ENCODE data around the gene PRPF40B. TPM values are rescaled to one million over a fixed set of nuclear protein-coding genes. Genes with fewer than 3 reads are reported as not detected.

The PRPF40B gene
- total and polyA plus RNA-seq, 2 donors (not counting 1 experiment from before 2014, with no cell fraction given): 11.7 to 23.7 TPM

DNA sequence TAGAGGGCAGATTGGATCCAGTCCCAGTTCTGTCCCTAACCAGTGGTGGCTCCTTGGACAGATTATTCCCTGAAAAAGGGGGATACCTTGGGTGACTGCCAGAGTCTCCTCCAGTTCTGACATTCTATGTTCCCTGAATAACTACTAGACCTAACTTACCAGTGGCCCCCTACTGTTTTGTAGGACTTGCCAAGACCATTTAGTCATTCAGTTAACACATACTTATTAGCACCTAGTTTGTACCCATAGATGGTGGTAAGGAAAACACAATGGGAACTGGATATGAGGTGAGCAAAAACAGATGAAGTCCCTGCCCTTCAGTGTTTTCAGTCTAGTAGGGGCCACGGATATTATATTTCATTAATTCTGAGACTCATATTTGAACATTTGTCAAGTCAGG is 3.5 kb downstream of the PRPF40B start:
- DNase-seq: no peak
- no peaks in the 10 kb centered on the region for H3K79me2 ChIP-seq (ENCODE audit: control insufficient read depth, insufficient read depth, low read length)
- ATAC-seq (ENCODE audit: low read depth): no peak
- POLR2A ChIA-PET: no interaction called here
- no peak overlapping the region for H3K27ac Mint-ChIP-seq
- H3K4me3 Mint-ChIP-seq: no peak overlapping the region
- H3K4me1 Mint-ChIP-seq: peaks cover 14% of the 10 kb centered on the region
- no CpG with 5 or more reads among the region's 1 CpG for WGBS (ENCODE audit: insufficient coverage)
- peaks cover 1 to 11% of the 10 kb centered on the region in 2 donors for H3K4me1 ChIP-seq (ENCODE audit: control insufficient read depth in 2 of 2, insufficient read depth in 2 of 2, low read length in 2 of 2)
- no peak overlapping the region for H2AFZ ChIP-seq (ENCODE audit: insufficient read depth, low read depth, low read length, poor library complexity, severe bottlenecking)
- no peaks in the 10 kb centered on the region for H3K9me3 ChIP-seq (ENCODE audit: control extremely low read depth in 1 of 3, control insufficient read depth in 2 of 3, insufficient read depth in 1 of 3, low read length in 2 of 3)
- H3K36me3 ChIP-seq (replicated peaks in 1 of 2; ENCODE audit: control extremely low read depth in 1 of 2, control insufficient read depth in 1 of 2, extremely low read depth in 1 of 2, insufficient read depth in 2 of 2, low read length in 1 of 2): no peaks in the 10 kb centered on the region
- H3K27me3 ChIP-seq (replicated peaks in 1 of 4; ENCODE audit: control extremely low read depth in 1 of 4, control insufficient read depth in 3 of 4, insufficient read depth in 4 of 4, low read length in 3 of 4): no peaks in the 10 kb centered on the region
- no peak overlapping the region for H3K9ac ChIP-seq (ENCODE audit: low read length)
- H3K27me3 Mint-ChIP-seq: no peaks in the 10 kb centered on the region
- no peak for TF ChIP-seq EZH2 (IDR thresholded peaks at IDR 0.05; ENCODE audit: borderline replicate concordance, insufficient read depth, low read depth, low read length, poor library complexity, severe bottlenecking)
- TF ChIP-seq, protein P1, sequence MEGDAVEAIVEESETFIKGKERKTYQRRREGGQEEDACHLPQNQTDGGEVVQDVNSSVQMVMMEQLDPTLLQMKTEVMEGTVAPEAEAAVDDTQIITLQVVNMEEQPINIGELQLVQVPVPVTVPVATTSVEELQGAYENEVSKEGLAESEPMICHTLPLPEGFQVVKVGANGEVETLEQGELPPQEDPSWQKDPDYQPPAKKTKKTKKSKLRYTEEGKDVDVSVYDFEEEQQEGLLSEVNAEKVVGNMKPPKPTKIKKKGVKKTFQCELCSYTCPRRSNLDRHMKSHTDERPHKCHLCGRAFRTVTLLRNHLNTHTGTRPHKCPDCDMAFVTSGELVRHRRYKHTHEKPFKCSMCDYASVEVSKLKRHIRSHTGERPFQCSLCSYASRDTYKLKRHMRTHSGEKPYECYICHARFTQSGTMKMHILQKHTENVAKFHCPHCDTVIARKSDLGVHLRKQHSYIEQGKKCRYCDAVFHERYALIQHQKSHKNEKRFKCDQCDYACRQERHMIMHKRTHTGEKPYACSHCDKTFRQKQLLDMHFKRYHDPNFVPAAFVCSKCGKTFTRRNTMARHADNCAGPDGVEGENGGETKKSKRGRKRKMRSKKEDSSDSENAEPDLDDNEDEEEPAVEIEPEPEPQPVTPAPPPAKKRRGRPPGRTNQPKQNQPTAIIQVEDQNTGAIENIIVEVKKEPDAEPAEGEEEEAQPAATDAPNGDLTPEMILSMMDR (IDR thresholded peaks at IDR 0.05): no peak
- H3K4me3 ChIP-seq (ENCODE audit: control extremely low read depth in 1 of 5, extremely low read depth in 1 of 5, insufficient read depth in 1 of 5, low read depth in 2 of 5, low read length in 4 of 5): no peak overlapping the region
- CTCF ChIA-PET: interaction anchor here (5.4 kb wide), 1 partner anchor 10 kb away, joined by 61 read pairs; no protein-coding TSS in a partner anchor
- no peak overlapping the region for H3K27ac ChIP-seq (ENCODE audit: low read length in 2 of 2)
- no peaks in the 10 kb centered on the region for H3K9me3 Mint-ChIP-seq (ENCODE audit: insufficient read depth)
- intact Hi-C loops (cut with micrococcal nuclease): no loop called here
- no peak overlapping the region for H3K4me2 ChIP-seq (replicated peaks; ENCODE audit: low read depth, low read length, poor library complexity, severe bottlenecking)
- no peaks in the 10 kb centered on the region for H4K20me1 ChIP-seq (ENCODE audit: control insufficient read depth, insufficient read depth, low read length, poor library complexity, severe bottlenecking)

DNA sequence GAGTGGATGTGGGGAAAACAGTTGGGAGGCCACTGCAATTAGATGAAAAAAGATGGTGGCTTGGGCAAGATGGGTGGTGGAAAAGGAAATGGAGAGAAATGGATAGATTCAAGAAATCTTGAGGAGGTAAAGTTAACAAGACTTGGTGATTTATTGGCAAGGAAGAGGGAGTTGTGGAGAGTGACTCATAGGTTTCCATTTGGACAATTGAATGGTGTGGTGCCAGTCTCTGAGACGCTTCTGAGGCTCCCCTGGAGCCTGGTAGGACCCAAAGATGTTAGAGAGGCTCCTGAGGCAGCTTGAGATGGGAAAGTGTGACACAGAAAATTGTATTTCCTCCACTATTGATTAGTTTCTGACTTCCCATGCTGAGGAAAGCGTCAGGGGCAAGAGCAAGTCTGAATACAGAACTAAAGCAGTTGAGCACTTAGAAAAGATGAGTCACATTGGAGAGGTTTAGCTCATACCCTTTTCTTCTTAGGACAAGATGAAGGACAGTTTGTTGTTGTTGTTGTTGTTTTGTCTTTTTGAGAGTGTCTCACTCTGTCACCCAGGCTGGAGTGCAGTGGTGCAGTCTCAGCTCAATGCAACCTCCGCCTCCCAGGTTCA is 4.5 kb downstream of the PRPF40B start:
- ChIA-PET CTCF (interaction anchor here (1.1 to 2.0 kb wide), 4 partner anchors 9 to 48 kb away, joined by 3 to 12 read pairs (median 4); no protein-coding TSS in a partner anchor), POLR2A (interaction anchor here (0.6 kb wide), 1 partner anchor 58 kb away, joined by 5 read pairs; no protein-coding TSS in a partner anchor)
- Histone ChIP-seq H3K79me2 (ENCODE audit: control insufficient read depth, insufficient read depth, low read length) (no peaks in the 10 kb centered on the region), H3K4me1 (ENCODE audit: control insufficient read depth in 2 of 2, insufficient read depth in 2 of 2, low read length in 2 of 2) (peaks cover 0 to 1% of the 10 kb centered on the region in 2 donors), H3K36me3 (replicated peaks in 1 of 2; ENCODE audit: control extremely low read depth in 1 of 2, control insufficient read depth in 1 of 2, extremely low read depth in 1 of 2, insufficient read depth in 2 of 2, low read length in 1 of 2) (no peaks in the 10 kb centered on the region), H4K20me1 (ENCODE audit: control insufficient read depth, insufficient read depth, low read length, poor library complexity, severe bottlenecking) (no peaks in the 10 kb centered on the region), H3K9ac (ENCODE audit: low read length) (no peak overlapping the region), H3K4me3 (ENCODE audit: control extremely low read depth in 1 of 5, extremely low read depth in 1 of 5, insufficient read depth in 1 of 5, low read depth in 2 of 5, low read length in 4 of 5) (no peak overlapping the region), H2AFZ (ENCODE audit: insufficient read depth, low read depth, low read length, poor library complexity, severe bottlenecking) (no peak overlapping the region), H3K27me3 (replicated peaks in 1 of 4; ENCODE audit: control extremely low read depth in 1 of 4, control insufficient read depth in 3 of 4, insufficient read depth in 4 of 4, low read length in 3 of 4) (no peaks in the 10 kb centered on the region), H3K27ac (ENCODE audit: low read length in 2 of 2) (no peak overlapping the region), H3K9me3 (ENCODE audit: control extremely low read depth in 1 of 3, control insufficient read depth in 2 of 3, insufficient read depth in 1 of 3, low read length in 2 of 3) (no peaks in the 10 kb centered on the region), H3K4me2 (replicated peaks; ENCODE audit: low read depth, low read length, poor library complexity, severe bottlenecking) (no peak overlapping the region)
- TF ChIP-seq EZH2 (IDR thresholded peaks at IDR 0.05; ENCODE audit: borderline replicate concordance, insufficient read depth, low read depth, low read length, poor library complexity, severe bottlenecking): no peak
- TF ChIP-seq, protein P1 (IDR thresholded peaks at IDR 0.05): no peak
- ATAC-seq (ENCODE audit: low read depth): no peak
- Mint-ChIP-seq H3K27me3 (no peaks in the 10 kb centered on the region), H3K4me3 (no peak overlapping the region), H3K9me3 (ENCODE audit: insufficient read depth) (no peaks in the 10 kb centered on the region), H3K27ac (no peak overlapping the region), H3K4me1 (peaks cover 5% of the 10 kb centered on the region)
- DNase-seq: no peak
- 93% methylated on average over 2 of the region's 3 CpGs for WGBS (ENCODE audit: insufficient coverage)
- intact Hi-C loops (cut with micrococcal nuclease): no loop called here

Measured in B cell (primary cell).